Neural cell (in vitro differentiated cells): ENCODE results near the gene CFI. TPM values are rescaled to one million over a fixed set of nuclear protein-coding genes. Genes with fewer than 3 reads are reported as not detected.

Source experiments
- H2AFZ ChIP-seq: fragments of 200-600, 300-800 bp; sonication (generic), shearing (Covaris generic); 2 replicates; pipeline ENCODE4 v1.6.0; 2014; ENCODE audit warnings: low read depth, mild to moderate bottlenecking, antibody characterized with exemption, low read length, moderate library complexity
- H3F3A ChIP-seq: fragments of 200-600 bp; shearing (Covaris generic); 2 replicates; pipeline ENCODE4 v1.6.1; 2016; ENCODE audit warnings: mild to moderate bottlenecking, moderate library complexity, mixed read lengths, antibody characterized with exemption, low read length; ENCODE audit not compliant: insufficient read depth, poor library complexity, severe bottlenecking
- H3K27ac ChIP-seq: fragments of 200-600, 300-800 bp; sonication (generic), shearing (Covaris generic); 2 replicates; pipeline ENCODE4 v1.5.1; 2014; ENCODE audit warnings: mild to moderate bottlenecking, low read length, moderate library complexity
- H3K27me3 ChIP-seq: fragments of 300-800, 200-600 bp; sonication (generic), shearing (Covaris generic); 2 replicates; pipeline ENCODE4 v1.6.0; 2014; ENCODE audit warnings: mild to moderate bottlenecking, low read depth, low read length, moderate library complexity; ENCODE audit not compliant: insufficient read depth
- H3K36me3 ChIP-seq: fragments of 300-800, 200-600 bp; sonication (generic), shearing (Covaris generic); 2 replicates; pipeline ENCODE4 v1.5.1; 2014; ENCODE audit warnings: mild to moderate bottlenecking, antibody characterized with exemption, low read length, moderate library complexity; ENCODE audit not compliant: insufficient read depth
- H3K4me2 ChIP-seq: fragments of 300-800, 200-600 bp; sonication (generic), shearing (Covaris generic); 2 replicates; pipeline ENCODE4 v1.6.0; 2014; ENCODE audit warnings: mild to moderate bottlenecking, low read length
- H3K4me3 ChIP-seq: fragments of 300-800, 200-600 bp; sonication (generic), shearing (Covaris generic); 2 replicates; pipeline ENCODE4 v1.5.1; 2014; ENCODE audit warnings: mild to moderate bottlenecking, low read length, moderate library complexity
- H3K79me2 ChIP-seq: fragments of 200-600 bp; shearing (Covaris generic); replicated peaks from 2 replicates; pipeline ENCODE4 v1.6.0; 2014; ENCODE audit warnings: mild to moderate bottlenecking, low read length, moderate library complexity; ENCODE audit not compliant: insufficient read depth
- H3K9ac ChIP-seq: fragments of 300-800, 200-600 bp; sonication (generic), shearing (Covaris generic); 2 replicates; pipeline ENCODE4 v1.6.1; 2016; ENCODE audit warnings: mild to moderate bottlenecking, low read length, mixed read lengths
- H3K9me2 ChIP-seq: fragments of 200-600 bp; shearing (Covaris generic); 2 replicates; pipeline ENCODE4 v1.6.1; 2016; ENCODE audit warnings: mild to moderate bottlenecking, low read length, mixed read lengths; ENCODE audit not compliant: insufficient read depth
- H3K9me3 ChIP-seq: fragments of 200-600, 300-800 bp; sonication (generic), shearing (Covaris generic); 2 replicates; pipeline ENCODE4 v1.6.1; 2016; ENCODE audit warnings: mild to moderate bottlenecking, mixed run types, low read length, moderate library complexity, mixed read lengths
- H4K20me1 ChIP-seq: fragments of 200-600 bp; shearing (Covaris generic); 2 replicates; pipeline ENCODE4 v1.6.1; 2016; ENCODE audit warnings: mild to moderate bottlenecking, mixed run types; ENCODE audit not compliant: insufficient read depth
- EP300 ChIP-seq: fragments of 450-650 bp; conservative IDR thresholded peaks from 2 replicates; pipeline ENCODE4 v1.6.1; 2014; ENCODE audit warnings: antibody characterized with exemption, mild to moderate bottlenecking, moderate library complexity; ENCODE audit not compliant: poor library complexity, severe bottlenecking
- EZH2 ChIP-seq: fragments of 200-600, 300-800 bp; shearing (Covaris generic), sonication (generic); IDR thresholded peaks from 2 replicates; pipeline ENCODE4 v1.6.1; 2014; ENCODE audit warnings: antibody characterized with exemption, low read length, borderline replicate concordance, mild to moderate bottlenecking; ENCODE audit not compliant: insufficient read depth, poor library complexity, severe bottlenecking
- MXI1 ChIP-seq: fragments of 450-650 bp; conservative IDR thresholded peaks from 2 replicates; pipeline ENCODE4 v1.6.1; 2014; ENCODE audit warnings: antibody characterized with exemption, mild to moderate bottlenecking; ENCODE audit not compliant: poor library complexity, severe bottlenecking
- POLR2AphosphoS5 ChIP-seq: IDR thresholded peaks from 2 replicates; pipeline ENCODE4 v1.6.1; 2012
- RAD21 ChIP-seq: fragments of 450-650 bp; conservative IDR thresholded peaks from 2 replicates; pipeline ENCODE4 v1.6.1; 2014; ENCODE audit warnings: antibody characterized with exemption, mild to moderate bottlenecking, moderate library complexity
- SMC3 ChIP-seq: fragments of 450-650 bp; conservative IDR thresholded peaks from 2 replicates; pipeline ENCODE4 v1.6.1; 2014; ENCODE audit warnings: antibody characterized with exemption, mild to moderate bottlenecking, moderate library complexity; ENCODE audit not compliant: poor library complexity
- TAF1 ChIP-seq: IDR thresholded peaks from 2 replicates; pipeline ENCODE4 v1.6.1; 2012; ENCODE audit warnings: low read depth
- polyA plus RNA-seq: library from polyadenylated mRNA; depleted of rRNA; stranded (reverse); fragments of >200 nt; gene quantifications from 2 replicates; pipeline ENCODE4 v1.2.3, GENCODE V29; 2014
- TF ChIP-seq, protein P1 (sequence below): IDR thresholded peaks from 2 replicates; pipeline ENCODE4 v1.6.1; 2012; ENCODE audit warnings: borderline replicate concordance
- TF ChIP-seq, protein P2 (sequence below): fragments of 450-650 bp; IDR thresholded peaks from 2 replicates; pipeline ENCODE4 v1.5.1; 2014; ENCODE audit warnings: antibody characterized with exemption, mild to moderate bottlenecking, moderate library complexity; ENCODE audit not compliant: poor library complexity, severe bottlenecking

Gene CFI
- polyA plus RNA-seq, 1 donor from 2014 or later = not detected

DNA sequence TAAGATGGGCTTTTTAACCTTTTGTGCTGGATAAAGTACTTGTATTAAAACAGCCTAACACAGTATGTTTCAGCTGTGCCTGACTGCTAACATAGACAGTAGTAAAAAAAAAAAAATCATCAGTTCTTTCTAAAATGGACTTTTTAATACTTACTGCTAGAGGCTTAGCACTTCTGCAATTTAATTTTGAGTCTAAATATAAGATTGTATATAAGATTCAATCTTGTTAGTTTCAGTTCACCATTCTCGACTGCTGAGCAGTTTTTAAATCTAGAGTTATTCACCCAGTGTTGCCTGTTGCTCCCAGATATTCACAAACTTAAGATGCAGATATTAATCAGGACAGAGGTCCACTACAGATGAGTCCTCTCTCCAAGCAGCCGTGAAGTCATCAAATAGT is 78.7 kb downstream of the CFI start:
- TF ChIP-seq RAD21 (no peak), SMC3 (no peak), EP300 (no peak), TAF1 (no peak), MXI1 (no peak), POLR2AphosphoS5 (no peak), EZH2 (no peak)
- TF ChIP-seq, protein P1, sequence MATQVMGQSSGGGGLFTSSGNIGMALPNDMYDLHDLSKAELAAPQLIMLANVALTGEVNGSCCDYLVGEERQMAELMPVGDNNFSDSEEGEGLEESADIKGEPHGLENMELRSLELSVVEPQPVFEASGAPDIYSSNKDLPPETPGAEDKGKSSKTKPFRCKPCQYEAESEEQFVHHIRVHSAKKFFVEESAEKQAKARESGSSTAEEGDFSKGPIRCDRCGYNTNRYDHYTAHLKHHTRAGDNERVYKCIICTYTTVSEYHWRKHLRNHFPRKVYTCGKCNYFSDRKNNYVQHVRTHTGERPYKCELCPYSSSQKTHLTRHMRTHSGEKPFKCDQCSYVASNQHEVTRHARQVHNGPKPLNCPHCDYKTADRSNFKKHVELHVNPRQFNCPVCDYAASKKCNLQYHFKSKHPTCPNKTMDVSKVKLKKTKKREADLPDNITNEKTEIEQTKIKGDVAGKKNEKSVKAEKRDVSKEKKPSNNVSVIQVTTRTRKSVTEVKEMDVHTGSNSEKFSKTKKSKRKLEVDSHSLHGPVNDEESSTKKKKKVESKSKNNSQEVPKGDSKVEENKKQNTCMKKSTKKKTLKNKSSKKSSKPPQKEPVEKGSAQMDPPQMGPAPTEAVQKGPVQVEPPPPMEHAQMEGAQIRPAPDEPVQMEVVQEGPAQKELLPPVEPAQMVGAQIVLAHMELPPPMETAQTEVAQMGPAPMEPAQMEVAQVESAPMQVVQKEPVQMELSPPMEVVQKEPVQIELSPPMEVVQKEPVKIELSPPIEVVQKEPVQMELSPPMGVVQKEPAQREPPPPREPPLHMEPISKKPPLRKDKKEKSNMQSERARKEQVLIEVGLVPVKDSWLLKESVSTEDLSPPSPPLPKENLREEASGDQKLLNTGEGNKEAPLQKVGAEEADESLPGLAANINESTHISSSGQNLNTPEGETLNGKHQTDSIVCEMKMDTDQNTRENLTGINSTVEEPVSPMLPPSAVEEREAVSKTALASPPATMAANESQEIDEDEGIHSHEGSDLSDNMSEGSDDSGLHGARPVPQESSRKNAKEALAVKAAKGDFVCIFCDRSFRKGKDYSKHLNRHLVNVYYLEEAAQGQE = no peak
- TF ChIP-seq, protein P2, sequence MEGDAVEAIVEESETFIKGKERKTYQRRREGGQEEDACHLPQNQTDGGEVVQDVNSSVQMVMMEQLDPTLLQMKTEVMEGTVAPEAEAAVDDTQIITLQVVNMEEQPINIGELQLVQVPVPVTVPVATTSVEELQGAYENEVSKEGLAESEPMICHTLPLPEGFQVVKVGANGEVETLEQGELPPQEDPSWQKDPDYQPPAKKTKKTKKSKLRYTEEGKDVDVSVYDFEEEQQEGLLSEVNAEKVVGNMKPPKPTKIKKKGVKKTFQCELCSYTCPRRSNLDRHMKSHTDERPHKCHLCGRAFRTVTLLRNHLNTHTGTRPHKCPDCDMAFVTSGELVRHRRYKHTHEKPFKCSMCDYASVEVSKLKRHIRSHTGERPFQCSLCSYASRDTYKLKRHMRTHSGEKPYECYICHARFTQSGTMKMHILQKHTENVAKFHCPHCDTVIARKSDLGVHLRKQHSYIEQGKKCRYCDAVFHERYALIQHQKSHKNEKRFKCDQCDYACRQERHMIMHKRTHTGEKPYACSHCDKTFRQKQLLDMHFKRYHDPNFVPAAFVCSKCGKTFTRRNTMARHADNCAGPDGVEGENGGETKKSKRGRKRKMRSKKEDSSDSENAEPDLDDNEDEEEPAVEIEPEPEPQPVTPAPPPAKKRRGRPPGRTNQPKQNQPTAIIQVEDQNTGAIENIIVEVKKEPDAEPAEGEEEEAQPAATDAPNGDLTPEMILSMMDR = no peak
- H3K4me2 ChIP-seq = no peak overlapping the region
- no peaks in the 10 kb centered on the region for H4K20me1 ChIP-seq
- H3F3A ChIP-seq = no peaks in the 10 kb centered on the region
- H3K79me2 ChIP-seq = peaks cover 3% of the 10 kb centered on the region
- no peak overlapping the region for H3K9ac ChIP-seq
- H3K27ac ChIP-seq = no peak overlapping the region
- no peaks in the 10 kb centered on the region for H3K36me3 ChIP-seq
- H3K27me3 ChIP-seq = no peaks in the 10 kb centered on the region
- no peaks in the 10 kb centered on the region for H3K9me2 ChIP-seq
- no peaks in the 10 kb centered on the region for H3K9me3 ChIP-seq
- H2AFZ ChIP-seq = no peak overlapping the region
- H3K4me3 ChIP-seq = no peak overlapping the region

GRCh38 chr4:109722357-109722756 is 79.4 kb downstream of the CFI start:
- H3K4me3 ChIP-seq = no peak overlapping the region
- no peaks in the 10 kb centered on the region for H4K20me1 ChIP-seq
- H3K79me2 ChIP-seq = peaks cover 3% of the 10 kb centered on the region
- TF ChIP-seq, protein P2 = no peak
- TF ChIP-seq EZH2 = no peak
- TF ChIP-seq EP300 = no peak
- no peak for TF ChIP-seq SMC3
- TF ChIP-seq POLR2AphosphoS5 = no peak
- TF ChIP-seq MXI1 = no peak
- no peak for TF ChIP-seq RAD21
- TF ChIP-seq, protein P1 = no peak
- TF ChIP-seq TAF1 = no peak
- no peak overlapping the region for H3K9ac ChIP-seq
- no peak overlapping the region for H3K27ac ChIP-seq
- no peak overlapping the region for H3K4me2 ChIP-seq
- H2AFZ ChIP-seq = no peak overlapping the region
- no peaks in the 10 kb centered on the region for H3K9me2 ChIP-seq
- H3F3A ChIP-seq = no peaks in the 10 kb centered on the region
- H3K36me3 ChIP-seq = no peaks in the 10 kb centered on the region
- no peaks in the 10 kb centered on the region for H3K27me3 ChIP-seq
- no peaks in the 10 kb centered on the region for H3K9me3 ChIP-seq
